CD14-positive monocyte (primary cell): ENCODE measurements around the gene GPC5. TPM values are rescaled to one million over a fixed set of nuclear protein-coding genes. Genes with fewer than 3 reads are reported as not detected.

Source experiments
- DNase-seq, 3 donors: peaks; one replicate each; pipeline ENCODE4 v3.0.0-alpha.2; 2011 to 2022
- H2AFZ ChIP-seq: 2 replicates; pipeline ENCODE4 v1.6.0; 2012; ENCODE audit warnings: mild to moderate bottlenecking, low read depth, low read length, inconsistent platforms; ENCODE audit not compliant: insufficient read depth, poor library complexity, severe bottlenecking
- H3K27ac ChIP-seq, 2 donors: 1 replicate in 1 of 2; 2 replicates in 1 of 2; pipeline ENCODE4 v1.5.1; 2012 to 2013; ENCODE audit warnings: low read length in 2 of 2, control low read depth in 1 of 2, inconsistent platforms in 1 of 2, low read depth in 1 of 2, mild to moderate bottlenecking in 1 of 2
- H3K27me3 ChIP-seq, 2 donors: one replicate each; pipeline versions ENCODE4 v1.6.0 to v1.6.1; 2011 to 2013; ENCODE audit warnings: low read length in 2 of 2; ENCODE audit not compliant: control insufficient read depth in 2 of 2, insufficient read depth in 2 of 2
- H3K36me3 ChIP-seq, 2 donors: replicated peaks in 1 of 2; 1 replicate in 1 of 2; 2 replicates in 1 of 2; pipeline versions ENCODE4 v1.5.1 to v1.6.1; 2012 to 2013; ENCODE audit warnings: low read length in 2 of 2, control low read depth in 1 of 2, inconsistent platforms in 1 of 2, mild to moderate bottlenecking in 1 of 2; ENCODE audit not compliant: insufficient read depth in 2 of 2, control insufficient read depth in 1 of 2
- H3K4me1 ChIP-seq, 2 donors: 1 replicate in 1 of 2; 2 replicates in 1 of 2; pipeline versions ENCODE4 v1.5.1 to v1.6.1; 2012 to 2013; ENCODE audit warnings: low read length in 2 of 2, control low read depth in 1 of 2, inconsistent platforms in 1 of 2, mild to moderate bottlenecking in 1 of 2, moderate library complexity in 1 of 2; ENCODE audit not compliant: insufficient read depth in 2 of 2, control insufficient read depth in 1 of 2
- H3K4me2 ChIP-seq: replicated peaks from 2 replicates; pipeline ENCODE3; 2012; ENCODE audit warnings: low read length, moderate library complexity, mild to moderate bottlenecking; ENCODE audit not compliant: poor library complexity, severe bottlenecking; ENCODE audit errors: extremely low read depth
- H3K4me3 ChIP-seq, 3 experiments: fragments of 200-600 bp in 1 of 3; sonication (generic) in 1 of 3; replicated peaks in 1 of 3; 1 replicate in 2 of 3; 2 replicates in 1 of 3; pipeline ENCODE4 v1.5.1; 2011 to 2013; ENCODE audit warnings: low read length in 3 of 3, mild to moderate bottlenecking in 3 of 3, control low read depth in 2 of 3, low read depth in 2 of 3, inconsistent platforms in 1 of 3, moderate library complexity in 1 of 3
- H3K79me2 ChIP-seq: 2 replicates; pipeline ENCODE4 v1.6.0; 2012; ENCODE audit warnings: mild to moderate bottlenecking, control low read depth, inconsistent platforms, low read length, moderate library complexity; ENCODE audit not compliant: insufficient read depth
- H3K9ac ChIP-seq: 2 replicates; pipeline ENCODE4 v1.6.0; 2017; ENCODE audit warnings: low read length, mild to moderate bottlenecking; ENCODE audit not compliant: insufficient read depth, poor library complexity, severe bottlenecking
- H3K9me3 ChIP-seq, 2 donors: replicated peaks in 1 of 2; 1 replicate in 1 of 2; 2 replicates in 1 of 2; pipeline versions ENCODE4 v1.5.1 to v1.6.1; 2012 to 2013; ENCODE audit warnings: low read length in 2 of 2, control low read depth in 1 of 2; ENCODE audit not compliant: control insufficient read depth in 1 of 2, insufficient read depth in 1 of 2
- H4K20me1 ChIP-seq: 2 replicates; pipeline ENCODE4 v1.6.0; 2012; ENCODE audit warnings: mild to moderate bottlenecking, low read length, control low read depth, moderate library complexity; ENCODE audit not compliant: insufficient read depth
- H3K27ac Mint-ChIP-seq, 7 donors: one replicate each; pipeline ENCODE4 v1.8.0; 2020; ENCODE audit warnings: mild to moderate bottlenecking in 7 of 7, mixed read lengths in 7 of 7, moderate library complexity in 6 of 7, inconsistent platforms in 2 of 7
- H3K27me3 Mint-ChIP-seq, 3 donors: one replicate each; pipeline ENCODE4 v1.8.0; 2021 to 2022; ENCODE audit warnings: low read depth in 3 of 3, mild to moderate bottlenecking in 3 of 3, mixed read lengths in 3 of 3, moderate library complexity in 3 of 3, inconsistent platforms in 1 of 3
- H3K36me3 Mint-ChIP-seq, 2 donors: one replicate each; pipeline ENCODE4 v1.8.0; 2020; ENCODE audit warnings: mixed read lengths in 2 of 2, inconsistent platforms in 1 of 2, mild to moderate bottlenecking in 1 of 2
- H3K4me1 Mint-ChIP-seq: one replicate; pipeline ENCODE4 v1.8.0; 2020; ENCODE audit warnings: mild to moderate bottlenecking, mixed read lengths
- H3K4me3 Mint-ChIP-seq, 2 donors: one replicate each; pipeline ENCODE4 v1.8.0; 2020; ENCODE audit warnings: mild to moderate bottlenecking in 2 of 2, mixed read lengths in 2 of 2, moderate library complexity in 1 of 2
- H3K9me3 Mint-ChIP-seq, 7 donors: one replicate each; pipeline ENCODE4 v1.8.0; 2020 to 2022; ENCODE audit warnings: mixed read lengths in 7 of 7, mild to moderate bottlenecking in 6 of 7, moderate library complexity in 6 of 7, inconsistent platforms in 2 of 7
- CTCF ChIP-seq: fragments of 200-600 bp; IDR thresholded peaks from one replicate; pipeline ENCODE4 v1.8.0; 2022; ENCODE audit warnings: antibody characterized with exemption, mild to moderate bottlenecking
- WGBS: methylation state at CpG from one replicate; pipeline ENCODE4 v1.1.5; 2013; ENCODE audit warnings: missing lambda C conversion rate; ENCODE audit not compliant: insufficient coverage; 5-methylcytosine and 5-hydroxymethylcytosine counted together
- intact Hi-C, 2 donors: fragments of 100-400 bp; cut with micrococcal nuclease; formaldehyde crosslinking; loops; one replicate each; pipeline versions ENCODE4 v1.15.0 to v1.15.1; 2023
- polyA plus RNA-seq, 3 donors: library from polyadenylated mRNA; depleted of rRNA in 1 of 3; unstranded in 2 of 3; stranded (reverse) in 1 of 3; fragments of 300-500 nt in 2 of 3; fragments of >200 nt in 1 of 3; fragmentation: Illumina TruSeq in 2 of 3; gene quantifications; 1 replicate in 2 of 3; 2 replicates in 1 of 3; pipeline ENCODE4 v1.2.3, GENCODE V29; 2012 to 2021

GPC5 gene
- polyA plus RNA-seq, 3 donors = not detected

GRCh38 chr13:92609376-92609775 is 1211.0 kb downstream of the GPC5 start:
- no peak overlapping the region for H3K9ac ChIP-seq
- DNase-seq = no peak
- no peaks in the 10 kb centered on the region for H3K4me1 ChIP-seq
- no peak overlapping the region for H3K4me2 ChIP-seq
- Mint-ChIP-seq H3K4me3 (no peak overlapping the region), H3K4me1 (no peaks in the 10 kb centered on the region), H3K9me3 (peaks cover 0 to 4% (median 0%) of the 10 kb centered on the region in 7 donors), H3K36me3 (no peaks in the 10 kb centered on the region), H3K27ac (no peak overlapping the region), H3K27me3 (no peaks in the 10 kb centered on the region)
- no peaks in the 10 kb centered on the region for H4K20me1 ChIP-seq
- no peak overlapping the region for H2AFZ ChIP-seq
- intact Hi-C loops = no loop called here
- H3K4me3 ChIP-seq = no peak overlapping the region
- H3K27ac ChIP-seq = no peak overlapping the region
- TF ChIP-seq CTCF = no peak
- peaks cover 3 to 4% of the 10 kb centered on the region in 2 donors for H3K9me3 ChIP-seq
- no peaks in the 10 kb centered on the region for H3K27me3 ChIP-seq
- no peaks in the 10 kb centered on the region for H3K36me3 ChIP-seq
- 100% methylated on average over 1 of the region's 2 CpGs for WGBS
- no peaks in the 10 kb centered on the region for H3K79me2 ChIP-seq

- H3K27me3 Mint-ChIP-seq = no peaks in the 10 kb centered on the region
- Histone ChIP-seq H3K36me3 (no peaks in the 10 kb centered on the region), H3K4me3 (no peak overlapping the region), H3K79me2 (no peaks in the 10 kb centered on the region), H2AFZ (no peak overlapping the region), H3K27ac (no peak overlapping the region), H3K4me1 (no peaks in the 10 kb centered on the region), H3K9me3 (peaks cover 3 to 4% of the 10 kb centered on the region in 2 donors), H3K27me3 (no peaks in the 10 kb centered on the region), H4K20me1 (no peaks in the 10 kb centered on the region), H3K9ac (no peak overlapping the region), H3K4me2 (no peak overlapping the region)
- peaks cover 0 to 2% (median 0%) of the 10 kb centered on the region in 7 donors for H3K9me3 Mint-ChIP-seq
- no peaks in the 10 kb centered on the region for H3K36me3 Mint-ChIP-seq
- no CpG with 5 or more reads among the region's 3 CpGs for WGBS
- no peak for TF ChIP-seq CTCF
- no peaks in the 10 kb centered on the region for H3K4me1 Mint-ChIP-seq
- H3K27ac Mint-ChIP-seq = no peak overlapping the region
- H3K4me3 Mint-ChIP-seq = no peak overlapping the region
- DNase-seq = no peak
- intact Hi-C loops = no loop called here
These were observed 1214.5 kb downstream of the GPC5 start for GRCh38 chr13:92612892-92613291.
